Measurements from ENCODE around the gene COL10A1. TPM values are rescaled to one million over a fixed set of nuclear protein-coding genes. Genes with fewer than 3 reads are reported as not detected.
A peak's percentile ranks its signal among the peaks of the same experiment; 100 is the strongest.
"Not testable (repeated sequence)": the region's sequence is repeated elsewhere in the genome, so short reads cannot be mapped to it uniquely, and the experiment has no call there.

Gene COL10A1
- total and polyA plus RNA-seq, 8 donors: 0.07 to 15.4 (median 1.7) TPM; not detected in 4

DNA sequence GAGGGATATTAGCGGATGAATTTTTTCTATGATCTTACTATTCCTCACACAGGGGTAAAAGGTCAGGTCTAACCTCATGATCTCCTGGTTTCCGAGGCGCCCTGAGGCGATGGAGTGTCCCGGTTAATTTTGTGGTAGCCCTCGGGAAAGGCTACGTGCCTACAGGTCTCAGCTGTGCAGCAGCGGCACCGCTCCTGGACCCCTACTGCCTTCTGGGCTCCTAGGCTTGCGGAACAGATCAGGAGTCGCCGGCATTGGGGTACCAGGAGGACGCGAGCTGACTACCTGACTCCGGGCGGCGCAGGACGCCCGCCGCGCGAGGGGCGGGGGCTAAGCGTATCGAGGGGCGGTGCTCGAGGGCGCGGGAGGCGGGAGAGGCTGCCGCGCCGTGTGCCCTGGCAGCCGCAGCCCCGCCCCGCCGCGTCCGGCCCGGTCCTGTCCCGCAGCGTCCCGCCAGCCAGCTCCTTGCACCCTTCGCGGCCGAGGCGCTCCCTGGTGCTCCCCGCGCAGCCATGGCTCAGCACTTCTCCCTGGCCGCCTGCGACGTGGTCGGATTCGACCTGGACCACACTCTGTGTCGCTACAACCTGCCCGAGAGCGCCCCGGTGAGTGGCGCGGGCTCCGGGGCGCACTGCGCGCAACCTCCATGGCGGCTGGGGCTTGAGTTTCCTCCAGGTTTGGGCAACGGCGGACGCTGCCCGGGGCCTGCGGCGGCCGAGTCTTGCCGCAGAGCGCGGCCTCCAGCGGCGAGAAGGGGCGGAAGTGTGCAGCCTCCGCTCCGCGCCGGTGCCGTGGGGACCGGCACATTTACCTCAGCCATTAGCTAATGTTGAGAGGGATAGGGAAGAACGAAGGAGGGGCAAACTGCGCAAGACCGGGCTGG is 25.3 kb downstream of the COL10A1 start, which contains the start of gene NT5DC1:
Gene NT5DC1 (plus strand): TSS at position 435 of the 883 bp plus-strand sequence. CDS start 78 bp downstream, at position 513.
- no peaks in the 10 kb centered on the region for H3K27me3 ChIP-seq

DNA sequence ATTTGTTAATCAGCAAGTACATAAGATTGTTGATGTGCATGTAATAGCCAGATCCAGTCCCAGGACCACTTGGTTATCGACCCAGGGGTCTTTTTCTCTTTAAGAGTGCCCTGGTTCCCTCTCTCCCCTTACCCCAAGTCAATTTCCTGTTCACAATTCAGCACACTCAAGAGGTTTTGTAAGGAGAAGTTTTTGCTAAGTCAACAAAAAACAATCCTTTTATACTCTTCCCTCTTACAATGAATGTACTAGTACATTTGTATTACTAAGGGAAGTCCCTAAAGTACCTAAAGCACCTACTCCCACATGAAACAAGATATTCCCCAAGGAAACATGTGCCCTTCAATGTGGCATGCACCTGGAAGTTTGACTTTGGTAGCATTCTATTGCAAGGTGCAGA is 26.9 kb downstream of the COL10A1 start:
- H3K27ac ChIP-seq: no peak overlapping the region
- intact Hi-C loops (cut with DNase I): no loop called here
- ATAC-seq (no peak), DNase-seq (no peak), FAIRE-seq (no peak)
- TF ChIP-seq, protein P1, sequence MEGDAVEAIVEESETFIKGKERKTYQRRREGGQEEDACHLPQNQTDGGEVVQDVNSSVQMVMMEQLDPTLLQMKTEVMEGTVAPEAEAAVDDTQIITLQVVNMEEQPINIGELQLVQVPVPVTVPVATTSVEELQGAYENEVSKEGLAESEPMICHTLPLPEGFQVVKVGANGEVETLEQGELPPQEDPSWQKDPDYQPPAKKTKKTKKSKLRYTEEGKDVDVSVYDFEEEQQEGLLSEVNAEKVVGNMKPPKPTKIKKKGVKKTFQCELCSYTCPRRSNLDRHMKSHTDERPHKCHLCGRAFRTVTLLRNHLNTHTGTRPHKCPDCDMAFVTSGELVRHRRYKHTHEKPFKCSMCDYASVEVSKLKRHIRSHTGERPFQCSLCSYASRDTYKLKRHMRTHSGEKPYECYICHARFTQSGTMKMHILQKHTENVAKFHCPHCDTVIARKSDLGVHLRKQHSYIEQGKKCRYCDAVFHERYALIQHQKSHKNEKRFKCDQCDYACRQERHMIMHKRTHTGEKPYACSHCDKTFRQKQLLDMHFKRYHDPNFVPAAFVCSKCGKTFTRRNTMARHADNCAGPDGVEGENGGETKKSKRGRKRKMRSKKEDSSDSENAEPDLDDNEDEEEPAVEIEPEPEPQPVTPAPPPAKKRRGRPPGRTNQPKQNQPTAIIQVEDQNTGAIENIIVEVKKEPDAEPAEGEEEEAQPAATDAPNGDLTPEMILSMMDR (IDR thresholded peaks at IDR 0.05): no peak
- H3K4me1 ChIP-seq: peaks cover 0 to 16% (median 10%) of the 10 kb centered on the region in 3 donors
- H3K4me3 ChIP-seq: no peak overlapping the region
- H3K9me3 ChIP-seq: no peaks in the 10 kb centered on the region
- WGBS, 2 donors: 61 to 64% methylated on average over 1 of the region's 1 CpG
- H3K27me3 ChIP-seq: no peaks in the 10 kb centered on the region
- H3K36me3 ChIP-seq: no peaks in the 10 kb centered on the region

More for the DNA sequence above, 25.3 kb downstream of the COL10A1 start, which contains the start of gene NT5DC1:
- intact Hi-C loops (cut with DNase I): no loop called here
- no peaks in the 10 kb centered on the region for H3K36me3 ChIP-seq
- peak within 1 kb of the TSS; percentile 51 to 77 (median 70) for H3K4me3 ChIP-seq
- 0% methylated on average over 66 to 87 of the region's 87 CpGs for WGBS, 2 donors
- TF ChIP-seq, protein P1 (IDR thresholded peaks at IDR 0.05): peak in 1 of 4 donors; percentile 9
- ATAC-seq: peak; percentile 95 to 99 (median 96)
- H3K9me3 ChIP-seq: no peaks in the 10 kb centered on the region
- peaks cover 0 to 19% (median 14%) of the 10 kb centered on the region in 3 donors for H3K4me1 ChIP-seq
- DNase-seq: peak; percentile 83 to 93 (median 86)
- no peak for FAIRE-seq
- peak within 1 kb of the TSS; percentile 94 to 97 (median 95) for H3K27ac ChIP-seq

DNA sequence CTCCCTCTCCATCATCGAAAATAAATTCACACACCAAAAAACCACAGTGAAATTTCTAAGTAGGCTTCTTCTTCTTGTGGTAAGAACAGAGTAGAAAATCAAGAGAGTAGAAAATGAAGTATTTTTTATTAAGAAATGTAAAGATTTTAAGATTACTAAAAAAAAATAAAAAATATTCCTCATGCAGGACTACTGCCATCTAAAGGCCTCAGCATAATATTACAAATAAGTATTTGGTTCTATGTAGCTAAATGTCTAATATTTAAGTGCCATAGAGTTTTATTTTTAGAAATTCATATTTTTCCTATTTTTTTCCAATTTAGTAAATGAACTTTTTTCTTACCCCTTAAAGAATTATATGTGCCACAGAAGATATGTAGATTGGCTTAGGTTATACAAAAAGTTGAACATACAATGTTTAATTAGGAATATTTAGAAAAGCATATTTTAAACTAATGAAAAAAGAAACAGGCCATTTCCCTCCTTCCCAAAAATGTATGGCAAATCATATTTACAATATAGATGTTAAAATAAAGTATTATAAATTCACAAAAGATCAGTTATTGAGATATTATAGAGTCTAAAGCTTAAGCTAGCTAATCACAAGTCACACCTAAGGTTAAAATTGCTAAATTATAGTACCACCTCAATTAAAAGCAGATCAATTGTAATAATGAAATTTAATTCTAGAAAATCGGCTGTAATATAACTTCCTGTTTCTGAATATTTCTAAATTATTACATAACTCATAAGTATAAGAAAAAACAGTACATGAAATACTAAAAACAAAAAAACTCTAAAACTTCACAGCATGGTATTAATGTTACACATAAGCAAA is 28.7 kb downstream of the COL10A1 start:
- no peak overlapping the region for H3K4me3 ChIP-seq
- peaks cover 0 to 12% (median 10%) of the 10 kb centered on the region in 3 donors for H3K4me1 ChIP-seq
- peak; percentile 57 for FAIRE-seq
- H3K9me3 ChIP-seq: no peaks in the 10 kb centered on the region
- intact Hi-C loops (cut with DNase I): no loop called here
- no peak for ATAC-seq
- WGBS, 2 donors: 10 to 21% methylated on average over 2 of the region's 2 CpGs
- TF ChIP-seq, protein P1 (IDR thresholded peaks at IDR 0.05): peak in 3 of 4 donors; percentile 25 to 33 (median 27)
- H3K27ac ChIP-seq: no peak overlapping the region
- no peaks in the 10 kb centered on the region for H3K27me3 ChIP-seq
- DNase-seq: no peak
- H3K36me3 ChIP-seq: no peaks in the 10 kb centered on the region

DNA sequence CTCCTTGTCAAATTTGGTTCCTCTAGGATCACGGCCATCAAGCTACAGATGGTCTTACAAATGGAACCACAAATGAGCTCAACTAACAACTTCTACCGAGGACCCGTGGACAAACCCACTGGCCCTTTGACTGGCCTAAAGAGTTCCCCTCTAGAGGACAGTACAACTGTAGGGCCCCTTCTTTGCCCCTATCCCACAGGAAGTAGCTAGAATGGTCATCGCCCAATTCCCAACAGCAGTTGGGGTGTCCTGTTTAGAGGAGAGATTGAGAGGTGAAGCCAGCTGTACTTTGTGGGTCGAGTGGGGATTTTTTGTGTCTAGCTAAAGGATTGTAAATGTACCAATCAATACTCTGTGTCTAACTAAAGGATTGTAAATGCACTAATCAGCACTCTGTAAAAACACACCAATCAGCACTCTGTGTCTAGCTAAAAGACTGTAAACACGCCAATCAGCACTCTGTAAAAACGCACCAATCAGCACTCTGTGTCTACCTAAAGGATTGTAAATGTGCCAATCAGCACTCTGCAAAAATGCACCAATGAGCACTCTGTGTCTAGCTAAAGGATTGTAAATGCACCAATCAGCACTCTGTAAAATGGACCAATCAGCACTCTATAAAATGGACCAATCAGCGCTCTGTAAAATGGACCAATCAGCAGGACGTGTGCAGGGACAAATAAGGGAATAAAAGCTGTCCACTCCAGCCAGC is 29.7 kb downstream of the COL10A1 start:
- intact Hi-C loops (cut with DNase I); H3K4me3 ChIP-seq; H3K4me1 ChIP-seq; H3K9me3 ChIP-seq; DNase-seq; FAIRE-seq; H3K27ac ChIP-seq; ATAC-seq; H3K27me3 ChIP-seq; H3K36me3 ChIP-seq: not testable (repeated sequence)
- WGBS, 2 donors: 79 to 90% methylated on average over 9 of the region's 9 CpGs
